Stimulated activated CD8-positive, alpha-beta memory T cell treated with anti-CD3 and anti-CD28 coated beads, Interleukin-7, amount 100 ng/mL, for 24 hours (primary cell): ENCODE results near the gene MCTP1.

Source experiments
- DNase-seq: peaks from one replicate; pipeline ENCODE4 v3.0.0-alpha.2; 2020; ENCODE audit warnings: low read depth

The MCTP1 gene

DNA sequence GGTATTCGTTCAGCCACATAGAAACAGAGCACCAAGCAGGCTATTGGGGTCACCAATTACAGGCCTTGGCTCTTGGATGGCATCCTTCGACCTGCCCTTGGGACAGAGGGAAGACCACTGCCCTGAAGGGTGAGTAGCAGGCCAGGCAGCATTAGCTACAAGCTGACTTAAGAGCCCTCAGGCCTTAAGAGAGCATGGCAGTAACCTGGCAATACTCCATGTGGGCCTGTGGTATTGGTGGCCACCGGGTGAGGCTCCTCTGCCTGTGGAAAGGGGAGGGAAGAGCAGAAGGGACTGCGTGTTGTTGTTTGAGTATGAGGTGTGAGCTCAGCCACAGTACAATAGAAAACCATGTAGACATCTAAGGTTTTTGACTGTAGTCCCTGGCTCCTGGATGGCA, 170.6 kb downstream of the MCTP1 start:
- DNase-seq = no peak

DNA sequence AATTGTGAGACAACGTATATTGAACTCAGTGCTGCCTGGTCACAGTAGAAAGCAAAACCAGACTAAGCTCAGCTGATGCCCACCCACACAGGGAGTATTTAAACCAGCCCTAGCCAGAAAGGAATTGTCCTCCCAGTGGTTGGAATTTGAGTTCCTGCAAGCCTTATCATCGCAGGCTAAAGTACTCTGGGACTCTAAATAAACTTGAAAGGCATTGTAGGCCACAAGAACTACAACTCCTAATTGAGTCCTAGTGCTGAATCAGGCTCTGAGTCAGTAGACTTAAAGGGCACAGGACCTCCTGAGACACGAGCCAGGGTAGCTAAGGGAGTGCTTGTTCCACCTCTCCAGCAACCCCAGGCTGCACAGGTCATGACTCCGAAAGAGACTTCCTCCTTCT, 171.4 kb downstream of the MCTP1 start:
- no peak for DNase-seq

DNA sequence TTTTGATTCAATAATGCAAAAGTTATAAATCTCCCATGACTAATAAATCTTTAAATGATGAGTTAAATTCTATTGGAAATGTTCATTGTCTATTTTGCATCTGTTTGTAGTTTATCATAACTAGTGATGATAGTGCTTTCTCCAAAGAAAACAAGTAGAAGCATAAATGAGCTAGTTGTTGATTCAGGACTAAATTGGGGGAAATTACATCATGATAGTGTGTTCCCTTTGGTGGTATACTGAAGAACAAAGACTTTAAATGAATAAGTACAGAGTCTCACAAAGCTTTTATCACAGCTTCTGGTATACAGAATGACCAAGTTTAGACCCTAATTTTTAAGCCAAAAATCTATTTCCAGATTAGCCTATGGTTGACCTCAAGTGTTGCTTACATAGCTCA, 173.8 kb downstream of the MCTP1 start:
- no peak for DNase-seq

DNA sequence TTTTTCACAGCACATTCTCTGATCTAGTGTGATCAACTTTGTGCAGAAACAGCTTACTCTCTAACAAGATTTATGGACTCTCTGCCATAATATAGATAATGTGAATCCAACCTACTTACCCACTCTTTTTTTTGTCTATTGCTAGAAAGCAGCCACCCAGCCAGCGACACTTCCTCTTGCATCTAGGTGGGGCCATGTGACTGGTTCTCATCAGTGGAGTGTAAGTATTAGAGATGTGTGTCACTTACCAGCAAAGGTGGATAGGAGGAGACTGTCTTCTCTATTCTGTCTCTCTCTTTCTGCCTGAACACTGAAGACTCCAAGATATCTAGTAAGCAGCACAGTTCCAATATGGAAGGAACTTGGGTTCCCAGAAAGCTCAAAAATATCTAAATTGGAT, 174.8 kb downstream of the MCTP1 start:
- DNase-seq = no peak

DNA sequence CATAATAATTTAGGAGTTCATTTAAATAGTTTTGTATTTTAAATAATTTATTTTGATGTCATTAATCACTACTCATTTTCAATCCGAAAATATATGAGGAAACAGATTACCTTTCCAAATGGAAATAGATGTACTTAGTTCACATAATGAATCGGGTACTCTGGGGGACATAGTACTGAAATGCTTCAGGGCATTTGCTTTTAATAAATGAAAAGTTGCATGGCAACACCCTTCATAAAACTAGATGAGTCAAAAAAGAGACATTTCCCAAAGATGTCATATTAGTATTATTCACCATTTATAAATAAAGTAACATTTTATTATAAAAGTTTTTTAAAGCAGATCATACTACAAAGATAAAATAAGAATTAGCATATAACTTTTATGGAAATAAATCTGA, 177.8 kb downstream of the MCTP1 start:
- DNase-seq = no peak

DNA sequence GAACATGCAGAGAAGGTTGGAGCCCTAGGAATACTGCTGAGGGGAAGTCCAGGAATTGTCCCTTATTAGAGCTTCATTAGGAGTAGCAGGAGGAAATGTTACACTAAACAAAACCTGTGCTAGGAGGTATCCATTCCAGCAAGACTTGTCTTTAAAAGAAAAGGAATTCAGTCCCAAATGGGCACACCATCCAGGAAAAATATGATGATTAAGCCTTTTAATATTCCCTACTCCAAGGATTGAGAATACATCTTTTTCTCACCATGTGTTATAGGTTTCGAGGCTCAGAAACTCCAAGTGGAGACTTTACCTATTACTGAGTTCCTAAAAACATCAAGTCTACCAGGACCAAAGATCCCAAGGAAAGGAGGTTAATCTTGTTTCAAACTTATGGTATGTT, 179.3 kb downstream of the MCTP1 start:
- DNase-seq = no peak

DNA sequence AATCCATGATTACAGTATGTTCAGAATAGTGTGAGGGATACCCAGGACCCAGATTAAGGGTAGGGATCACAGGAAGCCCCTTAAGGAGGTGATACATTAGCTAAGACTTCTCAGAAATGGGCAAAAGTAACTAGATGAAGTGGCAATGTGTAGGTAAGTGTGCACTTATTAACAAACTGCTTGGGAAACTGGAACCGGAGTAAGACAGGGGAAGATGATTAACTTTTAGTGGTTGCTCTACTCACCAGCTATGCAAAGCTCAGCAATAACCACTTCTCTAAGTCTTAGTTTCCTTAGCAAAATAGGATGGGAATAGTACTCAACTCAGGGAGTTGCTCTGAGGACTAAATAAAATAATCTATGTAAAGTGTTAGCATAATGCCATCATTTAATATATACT, 182.2 kb downstream of the MCTP1 start:
- no peak for DNase-seq

DNA sequence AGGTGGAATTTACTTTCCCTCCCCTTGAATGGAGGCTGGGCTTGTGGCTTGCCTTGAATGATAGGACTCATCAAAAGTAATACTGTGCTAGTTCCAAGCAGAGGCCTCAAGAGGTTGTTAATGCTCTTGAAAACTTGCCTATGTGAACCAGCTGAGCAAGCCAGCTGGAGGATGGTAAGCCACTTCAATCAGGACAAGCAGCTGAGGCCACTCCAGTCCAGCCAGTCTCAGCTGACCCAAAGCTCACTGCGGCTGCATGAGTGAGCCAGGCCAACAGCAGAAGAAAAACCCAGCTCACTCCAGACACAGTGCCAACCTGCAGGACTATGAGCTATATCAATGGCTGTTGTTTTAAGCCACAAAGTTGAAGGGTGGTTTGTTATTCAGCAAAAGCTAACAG, 182.8 kb downstream of the MCTP1 start:
- DNase-seq = no peak

DNA sequence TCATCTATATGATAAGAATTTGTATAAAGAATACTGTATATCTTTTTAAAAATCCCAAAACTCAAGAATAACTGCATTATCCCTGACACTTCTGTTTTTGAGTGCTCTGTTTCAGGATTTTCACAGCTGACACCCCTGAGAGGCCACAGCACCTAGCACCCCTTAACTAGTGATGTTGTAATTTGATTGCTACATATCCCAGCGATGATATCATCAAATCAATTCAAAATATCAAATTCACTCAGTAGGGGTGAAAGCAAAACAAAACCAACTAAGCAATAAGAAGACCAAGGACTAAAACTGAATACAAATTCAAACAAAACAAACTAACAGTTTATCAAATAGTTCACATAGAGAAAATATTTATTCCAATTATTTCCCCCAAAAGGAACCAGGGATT, 184.3 kb downstream of the MCTP1 start:
- no peak for DNase-seq

DNA sequence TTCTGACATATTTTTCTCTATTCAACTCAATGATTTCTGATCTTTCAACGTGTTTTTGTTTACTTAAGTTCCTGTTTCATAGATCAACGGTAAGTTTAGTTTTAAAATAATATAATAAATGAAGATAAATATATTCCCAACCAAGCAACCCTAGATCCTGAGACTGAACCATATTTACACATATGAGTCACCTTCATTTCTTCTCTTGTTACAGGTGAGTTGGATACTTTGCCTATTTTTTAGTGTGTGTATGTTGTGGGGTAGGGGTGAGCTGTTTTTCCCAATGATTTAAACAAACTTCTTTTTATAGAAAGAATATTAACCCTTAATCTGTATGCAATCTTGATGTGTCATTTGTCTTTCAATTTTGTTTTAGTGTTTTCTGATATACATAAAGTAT, 186.9 kb downstream of the MCTP1 start:
- no peak for DNase-seq

DNA sequence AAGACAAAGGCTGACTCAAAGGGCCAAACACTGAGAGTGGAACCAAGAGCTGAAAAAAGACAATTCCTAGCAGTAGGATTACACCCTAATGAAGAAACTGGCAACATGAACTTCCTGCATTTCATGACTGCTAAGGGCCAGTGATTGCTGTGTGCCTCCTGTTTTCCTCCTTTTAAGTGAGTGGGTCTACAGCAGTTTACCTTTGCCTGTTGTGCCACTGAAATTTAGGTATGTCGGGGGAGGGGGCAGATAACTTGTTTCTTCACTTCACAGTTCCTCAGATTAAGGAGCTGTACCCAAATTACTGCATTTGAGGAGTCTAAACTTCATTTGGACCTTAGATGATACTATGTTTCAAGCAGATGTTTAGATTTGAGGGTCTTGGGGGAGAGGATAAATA, 191.7 kb downstream of the MCTP1 start:
- no peak for DNase-seq

DNA sequence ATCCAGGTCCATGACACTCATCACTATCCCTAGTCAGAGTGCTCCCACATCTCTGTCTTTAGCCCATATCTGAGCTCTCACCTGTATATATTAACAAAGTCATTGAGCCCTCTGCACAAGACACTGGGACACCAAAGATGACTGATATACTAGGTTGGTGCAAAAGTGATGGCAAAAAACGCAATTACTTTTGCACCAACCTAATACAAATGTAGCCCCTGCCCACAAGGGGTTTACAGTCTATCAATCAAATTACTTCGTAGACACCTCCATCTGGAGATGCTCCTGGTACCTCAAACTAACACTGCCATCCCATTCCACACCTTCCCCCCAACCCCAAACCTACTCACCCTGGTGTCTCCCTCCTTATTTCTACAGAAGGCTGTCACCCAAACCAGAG, 194.1 kb downstream of the MCTP1 start:
- DNase-seq = no peak

DNA sequence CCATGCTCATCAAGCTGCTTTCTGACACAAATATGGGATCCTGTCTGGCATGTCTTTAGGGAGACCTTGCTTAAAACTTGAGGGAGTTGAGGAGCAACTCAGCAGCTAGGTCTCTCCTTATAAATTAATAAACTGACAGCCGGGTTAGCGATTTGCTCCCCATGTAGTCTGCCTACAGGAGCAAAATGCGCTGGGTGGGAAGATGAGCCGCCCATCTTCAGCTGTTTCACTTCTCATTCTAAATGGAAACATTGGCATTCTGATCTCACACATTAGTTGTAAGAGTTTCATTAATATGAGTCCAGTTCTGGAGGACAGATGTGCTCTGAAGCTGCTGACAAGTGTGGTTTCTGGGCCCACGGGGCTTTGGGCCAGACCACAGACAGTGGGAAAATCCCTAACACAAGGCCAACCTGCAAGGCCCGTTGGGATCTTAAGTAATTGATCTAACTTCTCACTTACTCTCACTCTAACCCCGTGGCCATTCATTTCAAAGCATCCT, 197.0 kb downstream of the MCTP1 start:
- no peak for DNase-seq

DNA sequence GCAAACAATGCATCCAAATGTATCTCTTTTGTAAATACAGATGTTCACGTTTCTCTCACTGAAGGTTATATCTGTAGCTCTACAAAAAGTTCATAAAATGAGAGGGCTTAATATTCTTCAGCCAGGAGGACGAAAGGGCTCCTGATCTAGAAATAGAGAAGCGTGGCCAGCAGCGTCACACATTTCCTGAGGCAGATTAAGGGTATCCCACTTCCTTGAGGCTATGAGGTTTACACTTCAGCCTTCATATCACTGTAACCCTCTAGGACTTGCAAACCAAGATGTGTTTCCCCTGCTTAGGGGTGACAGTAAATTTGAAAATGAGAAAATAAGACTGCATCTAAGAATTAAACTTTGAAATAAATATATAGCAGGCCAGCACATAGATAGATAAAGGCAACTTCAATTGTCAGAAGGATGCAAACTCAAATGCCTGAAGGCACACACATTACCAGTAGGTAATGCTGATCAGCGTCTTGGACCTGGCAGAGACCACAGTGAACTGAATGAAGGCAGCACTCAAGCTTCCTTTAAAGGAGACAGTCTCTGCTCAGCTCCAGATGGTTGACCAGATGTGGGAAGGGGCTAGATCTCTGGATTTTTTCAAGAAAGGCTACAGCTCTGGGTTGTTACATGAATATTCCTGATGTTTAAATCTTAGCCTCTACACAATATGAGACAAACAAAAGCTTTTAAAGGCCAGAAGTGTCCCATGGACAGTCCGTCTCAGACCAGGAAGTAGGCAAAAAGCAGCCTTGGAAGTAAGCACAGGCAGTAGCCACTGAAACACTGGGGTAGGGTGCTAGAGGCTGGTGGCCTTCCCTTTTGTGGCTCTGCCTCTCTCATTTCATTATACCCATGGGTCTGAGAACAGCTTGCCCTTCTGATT, 197.7 kb downstream of the MCTP1 start:
- no peak for DNase-seq

DNA sequence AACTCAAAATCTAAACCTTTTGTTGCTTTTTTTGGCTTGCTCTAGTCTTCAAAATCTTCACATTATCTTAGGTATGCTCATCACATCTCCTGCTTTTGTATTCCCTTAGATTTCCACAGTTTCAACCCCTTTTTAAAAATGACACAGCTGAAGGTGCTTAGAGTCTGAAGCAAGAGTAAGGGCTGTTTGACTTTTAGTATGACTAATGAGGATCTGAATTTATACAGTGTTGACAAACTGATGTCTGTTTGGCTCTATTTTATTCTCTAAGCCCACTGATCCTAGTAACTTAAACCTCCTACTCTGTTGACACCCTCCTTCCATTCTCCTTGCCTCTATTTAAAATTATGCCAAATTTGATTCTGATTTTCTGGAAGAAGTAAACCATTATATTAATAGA, 200.1 kb downstream of the MCTP1 start:
- DNase-seq = no peak

DNA sequence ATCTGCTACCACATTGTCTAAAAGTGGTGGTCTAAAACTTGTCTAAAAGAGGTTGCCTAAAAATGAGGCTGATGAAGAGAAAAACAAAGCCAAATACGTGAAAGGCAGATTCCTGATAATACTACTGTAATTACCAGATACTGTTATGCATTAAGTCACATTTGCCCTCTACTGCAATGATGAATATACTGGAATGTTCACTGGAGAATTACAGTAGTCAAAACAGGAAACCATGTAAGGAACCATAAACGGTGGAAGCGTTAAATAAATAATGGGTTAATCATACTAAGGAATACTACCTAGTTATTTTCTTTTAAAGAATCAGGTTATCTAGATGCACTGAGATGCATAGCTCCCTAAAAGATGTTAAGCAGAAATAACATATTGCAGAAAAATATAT, 201.3 kb downstream of the MCTP1 start:
- DNase-seq = no peak

DNA sequence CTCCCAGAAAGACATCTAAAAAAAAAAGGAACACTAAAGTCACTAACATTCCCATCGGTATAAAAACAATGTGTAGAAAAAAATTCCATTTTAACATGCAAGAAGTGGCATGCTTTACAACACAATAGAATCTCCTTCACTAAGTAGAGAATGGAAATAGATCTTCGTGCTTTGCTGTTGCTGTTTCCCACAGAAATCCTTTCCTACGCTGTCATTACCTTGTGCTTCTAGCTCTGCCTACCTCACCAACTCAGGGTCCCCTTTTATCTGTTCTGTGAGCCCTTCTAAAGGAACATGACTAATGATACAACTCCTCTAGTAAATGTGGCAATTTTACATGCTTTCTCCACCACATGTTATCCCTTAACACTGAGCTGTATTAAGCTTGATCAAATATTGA, 202.9 kb downstream of the MCTP1 start:
- DNase-seq = no peak

DNA sequence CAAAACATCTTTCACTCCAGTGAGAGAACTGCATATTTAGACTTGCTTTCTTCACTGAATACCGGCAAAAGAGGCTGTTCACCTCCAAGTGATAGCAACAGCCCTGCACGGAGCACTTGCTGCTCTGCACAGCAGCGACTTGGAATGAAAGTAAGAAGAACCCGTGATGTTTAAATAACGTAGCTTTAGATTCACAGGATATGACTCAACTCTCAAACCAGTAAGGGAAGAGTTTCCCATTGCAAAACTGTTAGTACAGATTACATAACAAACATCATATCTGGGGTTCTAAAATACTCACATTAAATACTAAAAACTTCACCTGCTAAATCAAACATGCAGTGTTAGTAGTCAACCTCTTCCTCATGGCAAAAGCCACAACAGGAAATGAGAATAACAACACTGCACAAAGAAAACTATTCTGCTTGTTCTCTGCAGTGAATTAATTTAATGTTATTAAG, 203.4 kb downstream of the MCTP1 start:
- DNase-seq = no peak

DNA sequence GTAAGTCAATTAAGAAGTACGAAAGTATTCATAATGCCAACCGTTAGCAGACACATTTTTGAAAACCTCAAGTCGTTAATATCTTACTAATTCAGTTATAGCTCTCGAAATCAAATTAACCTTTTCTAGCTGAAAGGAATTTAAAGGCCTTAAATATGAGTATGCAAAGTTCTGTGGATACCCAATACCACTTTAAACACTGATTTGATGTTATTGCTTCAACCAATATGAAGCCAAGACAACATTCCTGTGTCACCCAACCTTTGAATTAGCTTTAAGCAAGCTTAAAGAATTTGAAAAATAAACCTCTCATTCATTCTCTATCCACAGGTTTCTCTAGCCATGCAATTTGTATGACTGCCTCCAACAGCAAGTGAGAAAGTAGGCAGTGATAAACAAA, 204.5 kb downstream of the MCTP1 start:
- DNase-seq = no peak

DNA sequence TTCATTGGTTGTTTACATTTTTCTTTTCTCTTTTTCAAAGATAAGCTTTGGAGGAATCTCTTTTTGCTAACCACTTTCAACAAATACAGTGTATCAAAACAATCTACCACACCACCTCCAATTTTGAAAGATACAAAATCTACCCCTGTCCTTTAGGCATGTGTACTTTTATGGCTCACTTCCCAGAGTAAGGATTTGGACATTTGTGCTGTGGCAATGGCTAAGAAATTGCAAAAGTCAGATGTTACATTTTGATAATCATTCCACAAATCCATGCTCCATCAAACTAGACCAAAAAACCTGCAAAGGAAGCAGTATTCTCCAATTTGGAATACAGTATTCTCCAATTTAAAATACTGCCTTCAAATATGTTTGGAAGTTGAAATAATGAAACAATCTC, 204.9 kb downstream of the MCTP1 start:
- no peak for DNase-seq

DNA sequence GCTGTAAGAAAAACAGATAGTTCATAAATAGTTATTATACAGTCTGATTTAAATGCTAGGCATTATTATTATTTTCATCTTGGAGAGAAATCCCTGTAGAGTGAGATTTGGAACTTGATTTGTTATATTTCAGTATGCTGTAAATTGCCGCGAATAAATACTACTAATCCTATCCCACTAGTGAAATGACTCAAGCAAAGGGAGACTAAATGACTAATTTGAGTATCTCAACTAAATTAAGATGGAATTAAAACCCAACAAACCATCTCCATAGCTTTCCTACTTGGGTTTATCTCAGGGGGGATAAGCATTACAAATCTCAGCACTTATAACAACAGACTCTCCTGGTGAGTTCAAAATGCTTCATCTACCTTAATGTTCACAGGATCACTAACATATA, 206.0 kb downstream of the MCTP1 start:
- DNase-seq = no peak

DNA sequence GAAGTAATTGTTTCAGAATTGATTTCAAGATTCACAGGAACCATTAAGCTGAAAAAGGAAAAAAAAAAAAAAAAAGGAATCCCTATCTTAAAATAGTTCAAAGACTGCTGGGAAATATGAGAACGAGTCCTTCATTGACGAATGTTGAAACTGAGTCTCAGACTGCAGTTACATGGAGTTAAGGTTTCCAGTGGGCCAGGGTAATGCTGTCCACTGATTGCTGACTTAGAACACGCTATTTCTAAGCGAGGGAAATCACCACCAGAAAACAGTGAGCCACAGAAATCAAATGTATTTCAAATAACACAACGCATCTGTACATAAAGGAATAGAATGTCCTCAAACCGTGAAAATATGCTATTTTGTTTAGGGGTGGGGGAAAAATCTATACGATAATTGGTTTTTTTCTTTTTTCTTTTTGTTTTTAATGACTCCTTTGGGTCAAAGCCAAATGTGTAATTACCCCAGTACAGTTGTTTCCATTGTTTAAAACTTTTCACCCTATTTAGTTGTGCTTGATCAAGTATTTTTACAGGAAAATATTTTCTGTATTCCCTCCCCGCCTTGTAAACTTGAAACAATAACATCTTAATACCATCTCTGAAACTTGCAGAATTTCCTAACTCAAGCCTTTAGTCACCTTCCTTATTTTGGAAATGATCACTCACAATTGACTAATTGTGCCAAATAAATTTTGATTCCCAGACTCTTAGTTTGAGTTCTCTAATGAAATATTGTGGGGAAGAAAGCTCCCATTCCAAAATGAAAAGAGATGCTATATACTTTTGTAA, 208.3 kb downstream of the MCTP1 start:
- DNase-seq = no peak

DNA sequence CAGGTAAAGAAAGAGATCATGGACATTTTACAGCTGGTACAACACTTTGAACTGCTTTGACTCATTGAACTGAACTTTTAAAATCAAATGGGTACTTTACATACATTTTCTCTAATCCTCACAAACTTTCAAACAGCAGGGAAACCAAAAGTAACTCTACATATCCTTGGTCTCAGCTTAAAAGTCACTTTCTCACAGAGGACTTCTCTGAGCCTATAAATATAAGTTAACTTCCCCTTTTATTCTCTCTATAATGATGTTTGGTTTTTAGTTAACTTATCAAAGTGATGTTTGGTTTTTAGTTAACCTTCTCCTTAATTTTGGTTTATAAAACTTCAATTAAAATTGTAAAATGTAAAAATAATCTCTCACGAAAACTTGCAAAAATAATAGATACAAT, 209.8 kb downstream of the MCTP1 start:
- no peak for DNase-seq
